ENCODE data around the gene CCDC122.

The CCDC122 gene

DNA sequence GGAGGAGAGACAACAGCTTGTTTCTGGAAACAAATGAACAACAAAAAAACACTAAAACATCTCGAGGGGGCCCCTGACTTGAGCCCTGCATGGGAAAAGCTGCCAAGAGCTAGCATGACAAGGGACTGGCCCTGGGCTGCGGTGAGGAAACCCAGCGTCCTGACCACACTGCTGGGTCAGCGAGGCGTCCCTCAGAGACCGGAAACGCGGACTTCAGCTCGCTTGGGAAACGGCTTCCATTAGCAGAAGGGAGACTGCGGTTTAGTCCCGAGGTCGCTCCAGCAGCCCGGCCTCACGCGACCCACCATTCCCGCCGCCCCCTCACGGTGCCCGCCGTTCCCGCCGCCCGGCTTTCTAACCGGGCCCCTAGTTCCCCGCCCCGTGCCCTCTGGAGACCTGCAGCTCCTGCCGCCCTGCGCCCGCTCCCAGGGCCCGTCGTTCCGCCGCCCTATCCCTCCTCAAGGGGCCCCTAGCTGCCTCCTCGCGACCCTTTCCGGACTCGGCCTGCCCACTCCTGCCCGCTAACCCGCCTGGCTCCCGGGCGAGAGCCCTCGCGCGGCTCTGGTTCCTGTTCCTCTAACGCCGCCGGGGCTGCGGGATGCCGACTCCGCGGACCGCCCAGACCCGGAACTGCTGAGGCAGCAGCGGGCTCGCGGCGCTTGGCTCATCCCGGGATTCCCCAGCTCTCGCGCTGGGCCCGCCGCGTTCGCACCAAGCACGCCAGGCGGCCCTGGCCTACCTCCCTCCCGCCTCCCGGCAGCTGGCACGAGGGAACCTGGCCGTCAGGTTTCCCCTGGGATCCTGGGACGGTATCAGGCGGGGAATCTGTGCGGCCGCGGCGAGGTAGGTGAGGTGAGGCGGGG, at the start of gene CCDC122:
Gene CCDC122, minus strand, starts transcription at position 849 of the 863 bp plus-strand sequence. CDS start 10,364 bp downstream, outside the sequence.
- no peak for DNase-seq

DNA sequence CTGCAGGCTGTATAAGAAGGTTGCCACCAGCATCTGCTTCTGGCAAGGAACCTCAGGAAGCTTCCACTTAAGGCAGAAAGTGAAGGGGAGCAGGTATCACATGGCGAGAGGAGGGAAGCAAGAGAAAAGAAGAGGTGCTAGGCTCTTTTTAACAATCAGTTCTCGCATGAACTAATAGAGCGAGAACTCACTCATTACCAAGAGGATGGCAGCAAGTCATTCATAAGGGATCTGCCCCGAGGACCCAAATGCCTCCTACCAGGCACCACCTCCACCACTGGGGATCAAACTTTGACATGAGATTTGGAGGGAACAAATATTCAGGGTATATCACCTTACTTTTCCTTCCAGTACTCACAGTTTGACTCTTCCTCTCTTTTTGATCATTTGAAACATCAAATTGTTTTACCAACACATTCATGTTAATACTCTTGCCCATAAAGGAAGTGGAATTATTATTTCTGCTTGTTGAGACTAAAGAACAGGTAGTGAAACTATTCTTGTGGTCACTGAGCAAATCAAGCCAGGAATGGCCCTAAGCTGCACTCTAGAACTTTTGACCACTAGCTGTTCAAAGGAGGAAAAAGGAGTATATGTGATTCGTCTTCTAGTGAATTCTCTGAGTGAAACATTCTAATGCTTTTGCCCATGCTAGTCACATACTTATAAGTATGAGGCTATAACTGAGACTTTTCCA, 45.2 kb upstream of the CCDC122 start:
- no peak for DNase-seq

GRCh38 chr13:43920965-43921674, 41.6 kb upstream of the CCDC122 start:
- DNase-seq: no peak

- DNase-seq: no peak
Measured at GRCh38 chr13:43918636-43919035, 39.1 kb upstream of the CCDC122 start.

DNA sequence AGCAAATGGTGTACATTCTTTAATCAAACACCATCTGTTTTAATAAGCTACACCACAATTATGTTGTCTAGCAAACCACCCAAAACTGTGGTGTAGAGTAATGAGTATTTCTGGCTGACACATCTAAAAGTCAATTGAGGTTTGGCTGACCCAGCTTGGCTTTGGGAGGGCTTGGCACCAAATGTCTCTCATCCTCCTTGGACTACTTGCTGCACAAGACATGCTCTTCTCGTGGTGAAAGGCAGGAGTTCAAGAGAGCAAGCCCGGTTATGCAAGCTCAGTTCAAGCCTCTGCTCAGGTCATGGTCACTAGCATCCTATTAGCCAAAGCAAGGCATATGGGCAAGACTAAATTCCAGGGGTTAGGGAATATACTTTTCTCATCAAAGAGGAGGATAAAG, 37.3 kb upstream of the CCDC122 start:
- DNase-seq: no peak

DNA sequence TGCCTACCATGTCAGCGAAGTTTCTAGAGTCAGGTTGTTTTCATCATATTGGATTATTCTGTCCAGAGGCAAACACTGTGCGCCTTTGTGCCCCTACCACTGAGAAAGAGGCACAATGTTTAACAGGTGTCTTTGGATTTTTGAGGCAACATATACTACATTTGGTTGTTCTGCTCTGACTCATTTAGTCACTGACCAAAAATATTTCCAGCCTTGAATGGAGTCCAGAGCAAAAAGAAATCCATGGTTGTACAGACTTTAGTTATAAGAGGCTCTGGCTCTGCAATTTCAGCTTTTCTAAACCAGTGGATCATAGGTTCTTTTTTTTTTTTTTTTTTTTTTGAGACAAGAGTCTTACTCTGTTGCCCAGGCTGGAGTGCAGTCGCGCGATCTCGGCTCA, 35.9 kb upstream of the CCDC122 start:
- DNase-seq: no peak

DNA sequence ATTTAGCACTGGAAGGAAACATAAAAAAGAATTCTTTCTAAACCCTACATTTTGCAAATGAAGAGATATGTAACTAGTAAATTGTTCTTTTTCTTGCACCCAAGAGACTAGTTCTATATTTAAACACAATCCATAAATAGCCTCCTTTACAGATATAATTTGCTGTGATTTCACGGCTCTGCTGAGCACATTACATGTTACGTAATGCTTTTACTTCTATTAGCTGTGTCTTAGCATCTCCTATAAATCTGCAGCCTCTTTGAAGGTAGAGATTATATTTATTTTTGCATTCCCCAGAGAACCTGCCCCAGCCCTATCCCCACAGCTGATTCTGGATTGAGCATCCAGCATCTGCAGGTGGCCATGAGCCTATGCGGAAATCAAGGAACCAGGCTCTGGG, 32.3 kb upstream of the CCDC122 start:
- no peak for DNase-seq

GRCh38 chr13:43911278-43911677, 31.7 kb upstream of the CCDC122 start:
- no peak for DNase-seq

DNA sequence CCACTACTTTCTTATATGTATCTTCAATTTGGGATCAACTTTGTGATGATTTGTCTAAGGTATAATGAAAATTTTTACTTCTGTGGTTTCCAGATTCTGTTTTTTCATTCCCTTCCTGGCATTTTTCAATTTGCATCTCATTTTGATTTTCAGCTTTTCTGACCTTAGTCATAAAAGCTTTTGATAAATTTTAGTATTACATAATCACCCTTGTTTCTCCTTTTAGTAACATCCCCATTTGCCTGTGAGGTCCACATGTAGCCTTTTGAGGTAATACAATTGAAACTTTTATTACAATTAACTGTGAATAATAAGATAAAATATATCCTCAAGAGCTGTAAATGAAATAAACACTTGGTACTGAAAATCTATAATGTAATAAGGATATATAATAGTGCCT, 31.3 kb upstream of the CCDC122 start:
- DNase-seq: no peak

DNA sequence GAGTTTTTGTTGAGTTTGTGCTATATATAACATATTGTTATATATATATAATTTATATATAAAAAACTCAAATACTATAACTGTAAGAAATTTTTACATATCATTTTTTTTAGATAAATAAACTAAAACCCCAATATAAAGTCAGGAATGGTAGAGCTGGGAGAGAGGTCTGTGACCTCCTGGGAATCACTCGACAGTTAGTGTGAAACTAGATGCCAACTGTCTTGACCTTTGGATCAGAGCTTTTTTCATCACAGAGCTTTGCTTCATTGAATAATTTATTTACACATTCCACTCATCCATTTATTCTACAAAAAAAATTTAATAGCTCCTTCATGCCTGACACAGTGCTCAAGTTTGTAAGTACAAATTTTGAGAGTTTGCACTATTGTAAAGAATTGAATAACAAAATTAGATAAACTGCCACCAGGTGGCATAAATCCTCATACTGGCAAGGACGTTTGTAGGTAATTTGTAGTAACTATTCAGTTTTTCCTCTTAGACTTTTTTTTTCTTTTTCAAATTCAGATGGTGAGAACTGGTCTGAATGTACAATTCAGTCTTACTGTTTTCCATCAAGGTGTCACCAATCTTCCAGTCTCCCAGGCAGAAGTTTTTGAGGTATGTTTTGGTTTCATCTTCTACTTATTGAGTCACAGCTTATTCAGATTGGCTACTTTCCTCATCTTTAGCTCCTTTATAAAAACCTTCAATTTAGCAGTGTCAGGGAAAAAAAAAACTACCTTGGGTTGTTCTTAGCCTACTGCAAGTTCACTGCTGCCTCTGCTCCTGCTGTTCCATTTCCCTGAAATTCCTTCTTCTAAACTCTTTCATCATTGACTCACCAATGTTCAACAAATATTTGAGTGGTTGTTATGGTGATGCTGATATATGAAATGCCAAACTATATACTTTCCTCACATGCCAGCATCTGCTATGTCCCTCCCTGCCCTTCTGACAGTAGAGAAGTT, 28.9 kb upstream of the CCDC122 start:
- no peak for DNase-seq

DNA sequence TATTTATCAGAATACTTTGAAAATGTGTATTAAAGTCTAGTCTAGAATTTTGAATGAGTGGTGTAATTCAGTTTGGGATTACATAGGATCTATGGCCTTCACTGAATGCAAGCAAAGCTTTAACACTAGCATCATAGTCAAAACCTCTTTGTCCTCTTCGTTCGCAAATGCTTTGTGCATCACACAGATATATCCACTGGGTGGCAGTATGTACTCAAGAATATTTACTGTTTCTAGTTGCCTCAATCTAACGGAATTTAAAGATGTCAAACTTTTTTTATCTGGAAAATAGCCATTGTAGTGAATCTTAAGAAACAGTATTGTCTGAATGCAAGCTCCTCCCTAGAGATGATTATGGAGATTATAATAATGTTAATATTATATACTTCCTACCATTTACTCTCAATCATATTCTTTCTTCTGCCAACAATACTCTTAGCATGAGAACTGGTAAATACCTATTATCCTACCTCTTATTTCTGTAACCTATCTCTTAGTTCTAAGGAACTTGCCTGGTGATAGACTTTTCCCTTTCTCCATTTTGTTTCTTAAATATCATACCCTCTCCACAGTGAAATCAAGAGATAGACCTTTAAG, 26.0 kb upstream of the CCDC122 start:
- no peak for DNase-seq

DNA sequence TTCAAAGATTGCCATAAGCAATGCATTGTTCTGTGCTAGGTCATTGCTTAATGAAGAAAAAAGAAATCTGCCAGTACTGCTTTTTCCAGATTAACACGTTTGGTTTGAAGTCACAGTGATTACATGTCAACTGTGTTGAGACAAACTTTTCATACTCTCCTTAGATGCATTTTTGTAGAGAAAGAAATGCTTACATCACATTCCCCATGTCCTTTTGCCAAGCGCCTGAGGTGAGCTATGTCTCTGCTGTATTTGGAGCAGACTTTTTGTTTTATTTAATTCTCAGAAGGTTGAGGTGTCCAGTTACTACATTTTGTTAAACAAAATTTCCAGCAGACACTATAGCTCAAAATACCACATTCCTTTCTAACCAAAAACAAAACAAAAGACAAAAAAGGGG, 16.4 kb upstream of the CCDC122 start:
- no peak for DNase-seq

GRCh38 chr13:43894438-43894837, 14.9 kb upstream of the CCDC122 start:
- no peak for DNase-seq

GRCh38 chr13:43884222-43884621, 4.7 kb upstream of the CCDC122 start:
- DNase-seq: no peak

DNA sequence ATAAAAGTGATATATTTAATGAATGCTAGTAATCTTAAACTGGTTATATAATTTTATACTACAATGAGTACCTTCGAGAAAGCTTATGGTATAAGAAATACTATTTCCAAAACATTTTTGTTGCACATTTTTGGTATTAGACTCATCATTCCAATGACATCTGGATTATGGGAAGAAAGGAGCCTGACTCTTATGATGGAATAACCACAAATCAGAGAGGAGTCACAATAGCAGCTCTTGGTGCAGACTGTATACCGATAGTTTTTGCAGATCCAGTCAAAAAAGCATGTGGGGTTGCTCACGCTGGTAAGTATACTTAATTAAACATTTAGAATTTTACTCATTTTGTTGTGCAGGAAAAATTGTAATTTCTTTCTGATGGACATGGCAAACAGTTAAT, 4.1 kb upstream of the CCDC122 start:
- DNase-seq: no peak

DNA sequence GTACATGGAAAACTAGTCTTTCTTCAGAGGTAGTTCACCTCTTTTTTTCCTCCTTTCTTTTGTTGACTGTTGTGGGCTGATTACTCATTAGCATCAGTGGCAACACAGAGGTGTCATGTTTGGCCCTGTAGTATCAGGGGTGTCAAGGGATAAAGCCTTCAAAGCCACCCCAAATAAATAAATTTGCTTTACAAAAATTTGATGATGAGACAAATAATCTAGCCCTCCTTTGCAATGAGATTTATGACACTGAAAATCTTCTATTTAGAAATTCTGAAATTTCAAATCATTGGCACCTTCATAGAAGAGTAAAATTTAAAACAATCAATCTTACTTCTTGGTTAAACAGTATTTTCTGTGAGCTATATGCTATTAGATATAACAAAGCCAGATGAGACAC, 2.0 kb upstream of the CCDC122 start:
- no peak for DNase-seq

- no peak for DNase-seq
Measured at GRCh38 chr13:43880926-43881325, 1.4 kb upstream of the CCDC122 start.

DNA sequence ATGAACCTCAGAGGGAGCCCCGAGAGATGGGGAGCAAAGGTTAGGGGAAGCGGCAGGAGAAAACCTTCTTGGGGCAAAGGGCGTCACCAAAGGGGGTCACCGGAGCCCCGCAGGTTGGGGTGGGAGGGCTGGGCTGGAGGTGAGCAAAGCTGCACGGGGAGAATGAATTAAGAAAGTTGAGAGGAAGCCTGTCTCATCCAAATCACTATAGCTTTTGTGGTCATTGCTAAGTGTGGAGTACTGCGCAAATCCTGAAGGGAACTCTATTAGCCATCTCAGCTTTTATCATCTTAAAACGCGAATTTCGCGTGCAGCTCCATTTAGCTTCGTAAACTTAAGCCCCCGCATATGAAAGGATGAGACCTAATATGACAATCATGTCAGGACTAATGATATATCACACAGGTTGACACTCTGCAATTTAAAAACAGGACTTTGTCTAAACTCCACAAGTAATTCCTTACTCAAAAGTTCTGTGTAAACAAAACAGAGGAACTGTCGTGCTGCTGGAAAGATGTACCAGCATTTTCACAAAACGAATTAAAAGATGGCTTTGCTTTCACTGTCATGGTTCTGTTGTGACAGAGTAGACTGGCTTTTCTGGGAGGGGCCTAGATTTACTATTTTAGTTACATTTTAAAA, 795 bp upstream of the CCDC122 start:
- no peak for DNase-seq

DNA sequence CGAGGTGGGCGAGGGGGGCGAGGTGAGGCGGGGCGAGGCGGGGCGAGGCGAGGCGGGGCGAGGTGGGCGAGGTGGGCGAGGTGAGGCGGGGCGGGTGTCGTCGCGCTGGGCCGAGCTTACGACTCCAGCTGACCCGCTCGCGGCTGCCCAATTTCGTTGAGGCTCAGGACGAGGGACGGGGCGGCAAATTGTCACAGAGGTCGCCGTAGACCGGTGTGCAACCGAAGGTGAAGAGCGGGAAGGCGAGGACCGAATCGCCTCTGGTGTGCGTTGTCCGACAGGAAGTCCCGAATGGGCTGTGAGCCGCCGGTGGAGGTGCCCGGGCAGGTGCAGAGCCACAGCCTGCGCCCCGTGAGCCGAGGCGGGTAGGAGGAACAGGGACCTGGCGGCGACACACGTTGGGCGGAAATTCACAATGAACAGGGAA, 228 bp upstream of the CCDC122 start, which contains the start of gene LACC1:
Gene LACC1, plus strand, starts transcription at position 150 of the 427 bp plus-strand sequence. CDS start 1,082 bp downstream, outside the sequence.
- DNase-seq: no peak

DNA sequence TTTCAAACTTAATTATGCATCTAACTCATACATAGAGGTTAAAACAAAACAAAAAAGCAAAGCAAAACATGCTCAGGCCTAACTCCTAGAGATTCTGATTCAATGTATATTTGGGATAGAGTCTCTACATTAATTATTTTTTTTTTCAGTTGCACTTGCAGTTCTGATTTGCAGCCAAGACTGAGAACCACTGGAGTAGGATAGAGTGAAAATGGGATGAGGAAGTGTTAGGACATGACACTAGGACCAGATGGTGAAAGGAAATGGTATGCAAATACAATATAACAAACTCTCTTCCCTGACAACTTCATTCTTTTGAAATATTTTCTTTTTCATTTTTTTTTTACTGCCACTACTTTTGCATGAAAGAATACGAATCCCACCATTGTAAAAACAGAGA, 1.8 kb downstream of the CCDC122 start:
- no peak for DNase-seq

GRCh38 chr13:43877326-43877725, 2.2 kb downstream of the CCDC122 start:
- DNase-seq: no peak

Measured in cortex of kidney (tissue), 1 donor.